GM19372 (cell line): ENCODE measurements around the gene RBKS.
A peak's percentile ranks its signal among the peaks of the same experiment; 100 is the strongest.
"Not testable (repeated sequence)": the region's sequence is repeated elsewhere in the genome, so short reads cannot be mapped to it uniquely, and the experiment has no call there.

Source experiments
- ATAC-seq: cut with Tn5 transposase; IDR thresholded peaks from one replicate; pipeline ENCODE4 v1.9.1; 2021; ENCODE audit warnings: mild to moderate bottlenecking, low read depth, moderate library complexity; ENCODE audit not compliant: unreplicated experiment

The RBKS gene

DNA sequence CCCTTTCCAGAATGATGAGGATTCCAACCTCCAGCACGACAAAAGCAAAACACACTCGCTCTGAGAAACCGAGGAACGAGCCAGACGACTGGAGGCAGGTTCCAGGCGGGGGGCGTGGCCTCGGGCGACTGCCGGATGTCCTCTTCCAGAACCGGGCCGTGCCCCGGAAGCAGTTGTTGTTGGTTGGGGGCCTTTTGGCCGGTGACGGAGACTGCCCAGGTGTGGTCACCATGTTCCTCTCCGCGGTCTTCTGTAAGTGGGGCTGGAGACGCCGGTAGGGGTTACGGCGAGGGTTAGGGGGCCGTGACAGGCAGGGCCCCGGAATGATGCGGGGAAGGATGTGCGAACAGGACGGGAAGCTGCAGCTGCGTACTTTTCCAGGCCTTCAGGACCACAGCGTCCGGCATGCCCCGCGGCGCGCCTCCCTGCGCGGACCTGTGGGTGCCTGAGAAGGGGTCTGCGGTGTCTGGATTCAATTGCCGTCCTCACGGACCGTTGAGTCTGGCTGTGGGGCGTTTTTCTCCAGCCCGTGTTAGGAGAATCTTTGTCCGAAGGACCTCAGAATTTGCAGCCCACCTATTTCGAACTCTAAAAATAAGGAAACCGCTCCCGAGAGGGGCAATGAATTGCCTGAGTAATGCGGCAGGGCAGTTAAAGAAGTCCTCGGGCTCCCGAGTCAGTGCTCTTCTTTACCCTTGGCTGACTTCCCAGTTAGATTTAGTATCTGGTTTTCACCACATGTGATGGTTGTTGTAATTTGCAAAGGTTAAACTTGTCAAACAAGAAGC lies 118.4 kb downstream of the RBKS start, which contains the start of gene MRPL33:
Gene MRPL33 (plus strand): TSS at position 172 of the 788 bp plus-strand sequence. CDS start 59 bp downstream, at position 231.
- peak; percentile 95 for ATAC-seq

DNA sequence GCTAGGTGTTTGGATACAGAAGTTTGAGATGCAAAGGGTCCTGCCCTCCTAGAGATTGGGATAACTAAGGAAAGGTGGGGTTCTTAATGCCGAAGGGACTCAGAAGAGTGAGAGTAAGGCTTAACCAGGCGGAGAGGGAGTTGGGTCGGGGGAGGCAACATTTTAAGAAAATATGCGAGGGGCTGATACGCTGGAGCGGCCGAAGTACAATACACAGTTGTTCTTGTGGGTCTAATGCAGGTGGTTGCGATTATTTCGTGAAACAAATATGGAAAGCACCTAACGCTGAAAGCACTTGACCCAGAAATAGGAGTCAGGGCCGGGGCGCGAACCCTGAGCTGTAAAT lies 119.0 kb downstream of the RBKS start:
- peak; percentile 22 for ATAC-seq

DNA sequence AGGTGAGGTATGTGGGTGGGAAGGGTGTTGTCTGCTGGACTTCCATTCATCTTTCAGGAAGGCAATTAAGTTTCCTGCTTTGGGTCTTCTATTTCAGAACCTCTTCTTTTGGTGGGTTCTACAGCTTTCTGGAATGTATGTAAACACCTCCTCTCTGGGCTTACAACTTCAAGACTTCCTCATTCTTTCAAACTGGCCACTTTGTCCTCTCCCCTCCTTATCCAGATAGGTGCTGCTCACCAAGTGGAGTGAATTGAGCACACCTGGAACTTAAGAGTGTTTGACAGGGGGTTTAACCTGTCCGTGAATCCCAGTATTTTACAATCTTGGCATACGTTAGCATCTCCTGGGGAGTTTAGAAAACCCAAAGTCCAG lies 123.9 kb downstream of the RBKS start:
- no peak for ATAC-seq

DNA sequence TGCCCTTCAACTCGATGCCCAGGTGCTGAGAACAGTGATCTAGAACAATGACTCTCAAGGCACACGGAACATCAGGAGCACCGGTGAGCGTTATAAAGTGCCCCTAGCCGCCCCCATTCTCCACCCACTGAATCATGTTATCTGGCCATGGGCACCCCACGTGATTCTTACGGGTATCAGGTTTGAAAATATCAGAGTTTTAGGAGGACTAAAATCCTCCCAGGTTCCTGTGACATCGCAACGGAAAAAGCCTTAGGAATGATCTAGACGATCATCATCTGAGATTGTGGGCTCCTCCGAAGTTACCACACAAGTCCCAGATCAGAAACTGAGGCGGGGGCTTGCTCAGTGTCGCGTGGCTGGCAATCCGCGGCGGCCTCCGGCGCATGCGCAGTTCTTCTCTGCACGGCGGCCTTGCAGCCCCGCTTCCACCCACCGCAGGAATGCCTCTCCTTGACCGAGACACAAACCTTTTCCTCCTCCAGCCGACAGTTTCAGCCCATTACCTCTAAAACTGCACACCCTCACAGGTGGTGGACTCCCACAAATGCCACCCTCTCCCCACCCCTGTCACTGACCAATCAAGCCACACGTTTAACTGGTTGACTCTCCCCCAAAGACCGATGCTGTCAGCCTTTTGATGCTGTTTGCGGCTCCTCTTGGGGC lies 124.4 kb downstream of the RBKS start:
- no peak for ATAC-seq

DNA sequence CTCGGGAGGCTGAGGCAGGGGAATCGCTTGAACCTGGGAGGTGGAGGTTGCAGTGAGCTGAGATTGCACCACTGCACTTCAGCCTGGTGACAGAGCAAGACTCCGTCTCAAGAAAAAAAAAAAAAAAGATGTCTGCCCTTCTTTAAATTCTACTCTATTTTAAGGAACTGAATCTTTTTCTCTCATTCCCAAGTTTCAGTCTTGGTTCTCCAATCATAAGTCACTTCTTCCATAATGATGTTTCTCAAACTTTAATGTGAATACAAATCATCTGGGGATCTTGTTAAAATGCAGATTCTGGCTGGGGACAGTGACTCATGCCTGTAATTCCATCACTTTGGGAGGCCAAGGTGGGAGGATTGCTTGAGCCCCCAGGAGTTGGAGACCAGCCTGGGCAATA lies 125.7 kb downstream of the RBKS start:
- not testable (repeated sequence) for ATAC-seq

DNA sequence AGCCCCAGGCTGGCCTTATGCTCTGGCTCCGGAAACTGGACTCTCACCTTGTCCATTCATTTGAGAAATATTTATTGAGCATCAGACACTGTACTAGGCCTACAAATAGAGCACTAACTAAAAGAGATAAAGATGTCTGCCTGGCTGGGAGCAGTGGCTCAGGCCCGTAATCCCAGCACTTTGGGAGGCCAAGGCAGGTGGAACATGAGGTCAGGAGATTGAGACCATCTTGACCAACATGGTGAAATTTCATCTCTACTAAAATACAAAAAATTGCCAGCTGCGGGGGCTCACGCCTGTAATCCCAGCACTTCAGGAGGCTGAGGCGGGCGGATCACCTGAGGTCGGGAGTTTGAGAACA lies 126.3 kb downstream of the RBKS start:
- ATAC-seq: no peak

DNA sequence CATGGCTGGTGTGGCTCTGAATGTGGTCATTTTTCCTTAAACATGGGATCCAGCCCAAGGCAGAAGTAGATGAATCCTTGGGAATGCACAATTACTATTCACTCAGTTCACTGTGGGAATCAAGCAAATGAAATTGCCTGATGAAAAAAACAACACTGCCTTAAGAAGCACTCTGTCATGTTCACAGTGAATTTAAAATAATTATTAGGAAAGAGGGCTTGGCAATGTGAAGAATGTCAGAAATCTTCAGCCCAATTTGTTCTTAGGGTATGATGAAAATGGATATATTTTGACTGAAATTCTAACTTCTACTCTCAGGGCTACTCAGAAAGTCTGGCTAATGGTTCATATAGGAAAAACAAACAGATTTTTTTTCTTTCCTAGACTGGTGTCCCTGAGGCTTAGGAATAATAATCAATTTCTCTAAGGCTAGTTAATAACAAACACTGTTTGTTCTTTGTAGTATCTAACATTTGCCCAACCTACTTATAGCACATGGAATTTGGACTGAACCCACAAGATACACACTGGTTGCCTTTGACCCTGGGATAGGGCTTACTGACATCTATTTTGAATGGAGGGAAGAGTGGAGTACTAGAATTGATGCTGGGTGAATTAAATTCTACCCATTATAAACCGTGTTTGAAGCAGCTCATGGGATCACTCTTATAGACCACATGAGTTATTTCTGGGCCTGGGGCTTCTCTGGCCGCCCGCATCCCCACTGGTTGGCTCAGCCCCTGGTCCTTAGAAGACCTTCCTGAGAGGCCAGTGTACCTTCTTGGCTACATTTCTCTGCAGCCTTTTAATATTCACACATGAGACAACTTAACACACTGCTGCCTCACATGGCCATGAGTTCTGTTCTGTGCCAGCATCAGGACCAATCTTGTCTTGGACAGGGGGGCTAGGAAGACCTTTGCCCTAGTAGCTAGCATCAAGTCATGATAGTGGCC lies 127.0 kb downstream of the RBKS start:
- ATAC-seq: no peak

DNA sequence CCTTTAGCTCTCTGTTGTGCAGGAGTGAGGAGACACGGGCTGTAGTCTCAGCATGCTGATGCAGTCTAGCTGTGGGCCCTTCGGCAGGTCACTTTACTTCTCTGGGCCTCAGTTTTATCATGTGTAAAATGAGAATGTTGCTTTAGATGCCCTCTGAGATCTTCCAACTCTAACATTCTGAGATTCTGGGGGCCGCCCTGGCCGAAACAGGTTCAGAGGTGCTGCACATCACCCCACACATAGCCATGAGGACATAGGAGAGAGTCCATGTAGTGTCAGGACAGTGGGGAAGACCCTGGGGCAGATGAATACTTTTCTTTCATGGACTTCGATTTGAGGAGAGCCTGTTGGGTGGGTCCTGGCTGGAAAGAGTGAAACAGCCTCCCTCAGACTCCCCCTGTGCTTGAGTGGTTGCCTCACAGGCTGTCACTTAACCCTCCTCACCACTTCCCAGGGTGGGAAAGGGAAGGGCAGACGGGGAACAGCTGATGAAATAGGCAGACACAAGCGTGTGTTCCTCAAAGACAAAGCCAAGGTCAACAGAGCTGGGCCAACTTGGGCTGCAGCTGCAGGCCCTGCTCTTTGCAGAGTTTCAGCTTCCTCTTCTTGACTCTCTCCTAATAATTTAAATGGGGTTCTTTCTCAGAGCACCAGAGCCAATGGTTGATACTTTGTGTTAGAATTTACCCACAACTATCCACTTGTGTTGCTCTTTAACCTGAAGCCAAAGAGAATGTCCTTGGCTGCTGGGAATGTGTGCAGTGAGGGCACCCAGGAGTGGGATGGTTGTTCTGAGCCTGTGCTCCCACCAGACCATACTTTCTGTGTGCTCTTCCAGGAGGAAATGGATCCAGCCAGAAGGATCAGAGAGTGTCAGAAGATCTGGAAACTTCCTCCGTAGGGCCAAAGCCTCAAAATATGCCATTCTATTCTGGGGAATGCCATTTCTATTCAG lies 133.4 kb downstream of the RBKS start:
- ATAC-seq: no peak

DNA sequence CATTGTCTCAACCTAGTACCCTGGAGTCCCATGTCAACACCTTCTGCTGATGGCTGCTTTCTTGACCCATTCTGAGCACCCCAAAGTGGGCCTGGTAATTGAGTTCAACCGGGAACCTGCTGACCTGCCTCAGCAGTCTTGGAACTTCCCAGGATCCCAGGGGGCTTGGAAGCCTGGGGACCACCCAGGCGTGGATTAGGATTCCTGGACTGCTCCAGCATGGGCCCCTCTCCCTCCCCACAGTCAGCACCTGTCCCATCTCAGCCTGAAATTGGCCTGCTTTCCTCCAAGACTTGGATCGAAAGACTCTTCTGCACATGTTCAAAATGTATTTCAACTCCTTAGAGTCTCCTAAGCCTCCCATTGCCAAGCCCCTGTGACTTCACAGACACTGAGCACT lies 134.1 kb downstream of the RBKS start:
- ATAC-seq: no peak

DNA sequence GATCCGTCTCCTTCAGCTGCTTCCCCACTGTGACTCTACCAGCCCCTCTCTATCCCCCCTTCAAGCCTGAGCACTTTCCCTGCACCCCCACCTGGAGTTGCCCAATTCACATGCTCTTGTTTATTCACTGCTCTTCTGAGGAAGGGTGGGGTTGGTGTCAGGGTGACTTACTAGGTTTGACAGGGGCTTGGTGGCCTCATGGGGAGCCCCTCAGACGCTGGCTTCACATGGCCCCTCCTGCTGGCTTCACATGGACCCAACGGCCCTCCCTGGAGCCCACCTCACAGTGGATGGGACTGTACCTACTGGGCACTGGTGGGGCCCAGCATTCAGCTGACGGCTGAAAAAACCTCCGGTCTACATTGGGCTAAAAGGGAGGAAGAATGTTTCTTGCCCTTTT lies 135.4 kb downstream of the RBKS start:
- no peak for ATAC-seq

DNA sequence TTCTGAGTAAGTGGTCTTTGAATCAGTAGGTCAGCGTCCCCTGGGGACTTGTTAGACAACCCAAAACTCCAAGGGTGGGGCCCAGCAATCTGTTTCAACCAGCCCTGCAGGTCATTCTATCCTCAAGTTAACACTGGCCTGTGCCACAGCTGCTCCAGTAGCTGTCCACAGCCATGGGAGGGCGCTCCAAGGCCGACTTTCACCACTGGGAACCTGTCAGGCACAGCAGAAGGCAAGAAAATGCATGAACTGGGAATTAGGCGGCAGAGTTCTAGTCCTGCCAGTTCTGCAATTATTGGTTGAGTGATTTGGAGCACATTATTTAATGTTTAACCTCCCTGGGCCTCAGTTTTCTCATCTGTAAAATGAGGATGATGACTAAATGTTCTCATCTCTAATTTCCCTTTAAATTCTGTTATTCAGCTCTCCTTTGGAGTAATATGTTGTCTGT lies 136.0 kb downstream of the RBKS start:
- ATAC-seq: no peak

DNA sequence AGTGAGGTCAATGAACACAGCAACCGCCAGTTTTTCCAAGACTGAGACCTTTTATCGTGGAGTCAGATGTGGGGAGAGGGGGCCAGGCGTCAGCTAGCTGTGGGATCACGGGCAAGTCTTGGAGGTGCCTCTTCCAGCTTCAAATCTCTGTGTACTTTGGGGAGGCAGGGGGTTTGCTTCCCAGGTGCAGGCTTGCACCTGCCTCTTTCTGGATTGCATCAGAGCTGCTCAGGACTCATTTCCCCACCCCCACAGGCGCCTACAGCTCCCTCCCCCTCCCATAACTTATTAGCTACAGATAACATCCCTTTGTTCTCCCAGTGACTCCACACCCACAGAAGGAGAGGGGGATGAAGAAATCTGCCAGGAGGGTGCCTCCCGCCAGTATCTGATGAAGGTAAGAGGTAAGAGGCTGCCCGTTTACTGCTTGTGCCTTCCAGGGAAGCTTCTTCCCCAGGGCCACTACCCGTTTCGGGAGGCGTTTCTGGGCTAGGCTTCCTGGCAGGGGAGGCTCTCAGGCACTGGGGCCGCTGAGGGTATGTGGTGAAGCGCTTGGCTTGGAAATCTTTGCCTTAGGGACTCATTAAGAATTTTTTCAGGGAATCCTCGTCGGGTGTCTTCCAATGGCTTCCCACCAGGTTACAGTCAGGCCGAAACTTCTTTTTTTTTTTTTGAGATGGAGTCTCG lies 137.5 kb downstream of the RBKS start:
- no peak for ATAC-seq

DNA sequence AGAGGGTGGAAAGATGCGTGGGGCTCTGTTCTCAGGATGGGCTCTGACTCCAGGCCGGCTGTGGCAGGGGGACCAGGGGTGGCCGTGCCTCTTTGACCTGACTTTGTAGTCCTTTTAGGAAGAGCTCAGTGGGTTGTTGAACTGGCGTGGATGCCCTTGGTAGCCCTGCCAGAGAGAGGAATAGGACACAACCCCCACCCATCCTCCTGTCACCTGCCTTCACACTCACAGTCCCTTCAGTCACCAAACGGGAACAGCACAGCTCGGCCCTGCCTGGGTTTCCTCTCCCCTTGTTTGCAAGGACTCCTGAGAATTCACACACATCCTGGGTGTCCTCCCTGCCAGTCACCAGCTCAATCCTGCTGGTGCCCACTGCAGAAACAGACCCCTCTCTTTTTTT lies 138.8 kb downstream of the RBKS start:
- ATAC-seq: no peak

DNA sequence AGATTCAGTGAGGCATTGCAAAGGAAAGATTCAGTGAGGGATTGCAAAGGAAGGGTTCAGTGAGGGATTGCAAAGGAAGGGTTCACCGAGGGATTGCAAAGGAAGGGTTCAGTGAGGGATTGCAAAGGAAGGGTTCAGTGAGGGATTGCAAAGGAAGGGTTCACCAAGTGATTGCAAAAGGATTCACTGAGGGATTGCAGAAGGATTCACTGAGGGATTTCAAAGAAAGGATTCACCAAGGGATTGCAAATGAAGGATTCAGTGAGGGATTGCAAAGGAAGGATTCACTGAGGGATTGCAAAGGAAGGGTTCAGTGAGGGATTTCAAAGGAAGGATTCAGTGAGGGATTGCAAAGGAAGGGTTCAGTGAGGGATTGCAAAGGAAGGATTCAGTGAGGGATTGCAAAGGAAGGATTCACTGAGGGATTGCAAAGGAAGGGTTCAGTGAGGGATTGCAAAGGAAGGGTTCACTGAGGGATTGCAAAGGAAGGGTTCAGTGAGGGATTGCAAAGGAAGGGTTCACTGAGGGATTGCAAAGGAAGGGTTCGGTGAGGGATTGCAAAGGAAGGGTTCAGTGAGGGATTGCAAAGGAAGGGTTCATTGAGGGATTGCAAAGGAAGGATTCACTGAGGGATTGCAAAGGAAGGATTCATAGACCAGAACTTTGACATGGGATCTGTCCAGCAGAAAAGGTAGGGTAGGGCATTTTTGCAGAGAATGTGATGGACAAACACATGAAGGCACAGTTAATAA lies 141.2 kb downstream of the RBKS start:
- not testable (repeated sequence) for ATAC-seq

DNA sequence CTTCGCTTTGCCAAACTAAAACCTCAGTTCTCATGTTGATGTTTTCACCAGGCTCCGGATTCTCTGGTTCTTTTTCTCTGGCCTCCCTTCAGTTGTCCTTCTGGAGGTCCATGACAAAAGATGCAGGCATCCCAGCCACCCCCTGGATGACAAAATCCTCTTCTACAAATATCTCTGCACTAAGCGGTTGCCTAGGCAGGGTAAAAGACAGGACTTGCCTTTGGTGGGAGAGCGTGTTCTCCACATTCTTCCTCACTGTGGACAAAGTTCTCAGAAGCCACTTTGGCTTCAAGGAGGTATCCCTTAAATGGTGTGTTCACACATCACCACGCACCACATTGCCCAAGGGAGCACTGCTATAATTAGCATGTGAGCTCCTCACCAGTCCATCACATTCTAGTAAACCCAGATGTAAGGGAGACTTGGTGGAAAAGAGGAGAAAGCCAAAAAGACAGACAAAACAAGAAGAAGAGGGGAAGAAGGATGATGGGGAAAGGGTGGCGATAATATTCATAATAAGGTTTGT lies 142.3 kb downstream of the RBKS start:
- ATAC-seq: no peak

DNA sequence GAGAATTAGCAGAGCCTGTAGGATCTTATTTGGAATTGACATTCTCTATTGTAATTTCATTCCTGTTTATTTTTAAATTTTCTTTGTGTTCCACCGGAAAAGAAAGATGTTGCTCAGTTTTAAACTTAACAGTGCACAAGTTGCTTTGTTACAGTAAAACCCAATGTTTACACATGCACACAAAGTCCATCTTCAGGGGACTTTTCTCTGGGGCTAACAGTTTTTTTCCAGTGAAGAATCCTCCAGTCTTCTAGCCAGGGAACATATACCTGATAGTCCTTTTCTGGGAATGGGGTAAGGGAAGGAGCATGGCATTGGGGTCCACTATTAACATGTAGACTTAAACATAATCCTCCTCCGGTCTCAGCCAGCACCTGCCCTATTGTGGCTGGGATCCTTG lies 143.9 kb downstream of the RBKS start:
- ATAC-seq: no peak

DNA sequence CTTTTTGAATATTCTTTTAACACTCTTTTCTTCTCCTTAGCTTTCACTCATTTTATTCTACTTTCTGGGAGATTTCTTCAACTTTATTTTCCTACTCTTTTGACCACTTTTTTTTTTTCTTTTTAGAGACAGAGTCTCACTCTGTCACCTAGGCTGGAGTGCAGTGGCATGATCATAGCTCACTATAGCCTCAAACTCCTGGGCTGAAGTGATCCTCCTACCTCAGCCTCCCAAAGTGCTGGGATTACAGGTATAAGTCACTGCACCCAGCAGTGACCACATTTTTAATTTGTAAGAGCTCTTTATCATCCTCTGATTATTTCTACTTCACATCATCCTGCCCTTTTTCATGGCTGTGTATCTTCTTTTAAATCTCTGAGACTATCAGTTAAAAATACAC lies 144.7 kb downstream of the RBKS start:
- ATAC-seq: not testable (repeated sequence)

DNA sequence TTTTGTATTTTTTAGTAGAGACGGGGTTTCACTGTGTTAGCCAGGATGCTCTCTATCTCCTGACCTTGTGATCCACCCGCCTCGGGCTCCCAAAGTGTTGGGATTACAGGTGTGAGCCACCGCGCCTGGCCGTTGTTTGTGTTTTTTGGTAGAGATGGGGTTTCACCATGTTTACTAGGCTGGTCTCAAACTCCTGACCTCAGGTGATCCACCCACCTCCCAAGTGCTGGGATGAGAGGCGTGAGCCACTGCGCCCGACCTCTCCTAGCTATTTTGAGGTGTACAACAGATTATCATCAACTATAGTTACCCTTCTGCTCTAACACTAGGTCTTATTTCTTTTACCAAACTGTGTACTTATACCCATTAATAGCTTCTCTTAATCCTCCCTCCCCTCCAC lies 147.6 kb downstream of the RBKS start:
- ATAC-seq: no peak
